ENCODE data around the gene CPVL. TPM values are rescaled to one million over a fixed set of nuclear protein-coding genes. Genes with fewer than 3 reads are reported as not detected.

Gene CPVL
- total and polyA plus RNA-seq, 2 donors (not counting 1 experiment from before 2014, with no cell fraction given) = 2.6 TPM; not detected in 1

DNA sequence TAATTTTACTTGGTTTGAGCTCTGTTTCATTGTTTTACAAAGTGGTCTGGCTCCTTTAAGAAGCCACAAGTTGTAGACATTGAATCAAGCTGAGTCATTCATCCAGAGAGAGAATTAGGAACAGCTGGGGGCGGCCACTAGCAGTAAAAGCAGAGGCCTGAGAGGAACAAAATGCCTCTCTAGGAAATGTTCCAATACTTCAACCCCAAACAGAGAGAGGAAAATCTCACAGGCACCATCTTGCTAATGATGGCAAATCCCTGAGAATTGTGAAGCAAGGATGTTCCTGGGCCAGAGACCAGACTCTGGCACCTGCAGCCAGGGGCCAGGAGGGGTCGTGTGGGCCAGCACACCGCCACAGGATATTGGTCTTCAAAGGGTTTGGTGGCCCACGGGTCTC is 161.7 kb downstream of the CPVL start:
- intact Hi-C loops (cut with micrococcal nuclease) = no loop called here
- no peaks in the 10 kb centered on the region for H3K27me3 ChIP-seq (replicated peaks in 1 of 4; ENCODE audit: control extremely low read depth in 1 of 4, control insufficient read depth in 3 of 4, insufficient read depth in 4 of 4, low read length in 3 of 4)
- no peaks in the 10 kb centered on the region for H3K36me3 ChIP-seq (replicated peaks in 1 of 2; ENCODE audit: control extremely low read depth in 1 of 2, control insufficient read depth in 1 of 2, extremely low read depth in 1 of 2, insufficient read depth in 2 of 2, low read length in 1 of 2)
- WGBS (ENCODE audit: insufficient coverage) = 58% methylated on average over 4 of the region's 4 CpGs
- DNase-seq (no peak), ATAC-seq (ENCODE audit: low read depth) (no peak)
- TF ChIP-seq, protein P1, sequence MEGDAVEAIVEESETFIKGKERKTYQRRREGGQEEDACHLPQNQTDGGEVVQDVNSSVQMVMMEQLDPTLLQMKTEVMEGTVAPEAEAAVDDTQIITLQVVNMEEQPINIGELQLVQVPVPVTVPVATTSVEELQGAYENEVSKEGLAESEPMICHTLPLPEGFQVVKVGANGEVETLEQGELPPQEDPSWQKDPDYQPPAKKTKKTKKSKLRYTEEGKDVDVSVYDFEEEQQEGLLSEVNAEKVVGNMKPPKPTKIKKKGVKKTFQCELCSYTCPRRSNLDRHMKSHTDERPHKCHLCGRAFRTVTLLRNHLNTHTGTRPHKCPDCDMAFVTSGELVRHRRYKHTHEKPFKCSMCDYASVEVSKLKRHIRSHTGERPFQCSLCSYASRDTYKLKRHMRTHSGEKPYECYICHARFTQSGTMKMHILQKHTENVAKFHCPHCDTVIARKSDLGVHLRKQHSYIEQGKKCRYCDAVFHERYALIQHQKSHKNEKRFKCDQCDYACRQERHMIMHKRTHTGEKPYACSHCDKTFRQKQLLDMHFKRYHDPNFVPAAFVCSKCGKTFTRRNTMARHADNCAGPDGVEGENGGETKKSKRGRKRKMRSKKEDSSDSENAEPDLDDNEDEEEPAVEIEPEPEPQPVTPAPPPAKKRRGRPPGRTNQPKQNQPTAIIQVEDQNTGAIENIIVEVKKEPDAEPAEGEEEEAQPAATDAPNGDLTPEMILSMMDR (IDR thresholded peaks at IDR 0.05) = no peak
- TF ChIP-seq EZH2 (IDR thresholded peaks at IDR 0.05; ENCODE audit: borderline replicate concordance, insufficient read depth, low read depth, low read length, poor library complexity, severe bottlenecking) = no peak
- no peak overlapping the region for H3K4me2 ChIP-seq (replicated peaks; ENCODE audit: low read depth, low read length, poor library complexity, severe bottlenecking)
- no peak overlapping the region for H3K9ac ChIP-seq (ENCODE audit: low read length)
- ChIA-PET POLR2A (no interaction called here), CTCF (no interaction called here)
- H3K79me2 ChIP-seq (ENCODE audit: control insufficient read depth, insufficient read depth, low read length) = no peaks in the 10 kb centered on the region
- Mint-ChIP-seq H3K27me3 (peaks cover 45% of the 10 kb centered on the region), H3K4me3 (no peak overlapping the region), H3K9me3 (ENCODE audit: insufficient read depth) (no peaks in the 10 kb centered on the region), H3K27ac (no peak overlapping the region), H3K4me1 (no peaks in the 10 kb centered on the region)
- H2AFZ ChIP-seq (ENCODE audit: insufficient read depth, low read depth, low read length, poor library complexity, severe bottlenecking) = no peak overlapping the region
- H3K4me1 ChIP-seq (ENCODE audit: control insufficient read depth in 2 of 2, insufficient read depth in 2 of 2, low read length in 2 of 2) = no peaks in the 10 kb centered on the region
- no peaks in the 10 kb centered on the region for H3K9me3 ChIP-seq (ENCODE audit: control extremely low read depth in 1 of 3, control insufficient read depth in 2 of 3, insufficient read depth in 1 of 3, low read length in 2 of 3)
- no peak overlapping the region for H3K4me3 ChIP-seq (ENCODE audit: control extremely low read depth in 1 of 5, extremely low read depth in 1 of 5, insufficient read depth in 1 of 5, low read depth in 2 of 5, low read length in 4 of 5)
- H3K27ac ChIP-seq (ENCODE audit: low read length in 2 of 2) = no peak overlapping the region
- H4K20me1 ChIP-seq (ENCODE audit: control insufficient read depth, insufficient read depth, low read length, poor library complexity, severe bottlenecking) = no peaks in the 10 kb centered on the region

DNA sequence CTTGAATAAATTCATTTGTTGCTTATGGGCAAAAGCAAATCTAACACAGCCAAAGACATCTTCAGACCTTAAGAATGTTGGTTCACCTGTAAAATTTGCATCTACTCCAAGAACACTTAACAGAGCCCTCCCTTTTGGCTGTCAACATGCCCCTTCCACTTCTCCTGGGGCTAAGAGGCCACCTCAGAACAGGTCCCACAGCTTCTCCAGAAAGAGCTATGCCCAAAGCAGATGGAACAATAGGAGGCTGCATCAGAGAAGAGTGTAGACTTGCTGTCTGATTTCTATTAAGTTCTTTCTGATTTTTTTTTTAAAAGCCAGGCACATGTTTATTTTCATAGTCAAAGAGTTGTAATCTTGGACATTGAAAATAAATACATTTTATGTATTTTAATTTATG is 162.1 kb downstream of the CPVL start:
- Histone ChIP-seq H3K27ac (ENCODE audit: low read length in 2 of 2) (no peak overlapping the region), H3K36me3 (replicated peaks in 1 of 2; ENCODE audit: control extremely low read depth in 1 of 2, control insufficient read depth in 1 of 2, extremely low read depth in 1 of 2, insufficient read depth in 2 of 2, low read length in 1 of 2) (no peaks in the 10 kb centered on the region), H3K9ac (ENCODE audit: low read length) (no peak overlapping the region), H3K27me3 (replicated peaks in 1 of 4; ENCODE audit: control extremely low read depth in 1 of 4, control insufficient read depth in 3 of 4, insufficient read depth in 4 of 4, low read length in 3 of 4) (no peaks in the 10 kb centered on the region), H3K4me1 (ENCODE audit: control insufficient read depth in 2 of 2, insufficient read depth in 2 of 2, low read length in 2 of 2) (no peaks in the 10 kb centered on the region), H3K4me2 (replicated peaks; ENCODE audit: low read depth, low read length, poor library complexity, severe bottlenecking) (no peak overlapping the region), H3K79me2 (ENCODE audit: control insufficient read depth, insufficient read depth, low read length) (no peaks in the 10 kb centered on the region), H4K20me1 (ENCODE audit: control insufficient read depth, insufficient read depth, low read length, poor library complexity, severe bottlenecking) (no peaks in the 10 kb centered on the region), H2AFZ (ENCODE audit: insufficient read depth, low read depth, low read length, poor library complexity, severe bottlenecking) (no peak overlapping the region), H3K9me3 (ENCODE audit: control extremely low read depth in 1 of 3, control insufficient read depth in 2 of 3, insufficient read depth in 1 of 3, low read length in 2 of 3) (no peaks in the 10 kb centered on the region), H3K4me3 (ENCODE audit: control extremely low read depth in 1 of 5, extremely low read depth in 1 of 5, insufficient read depth in 1 of 5, low read depth in 2 of 5, low read length in 4 of 5) (no peak overlapping the region)
- Mint-ChIP-seq H3K4me1 (no peaks in the 10 kb centered on the region), H3K9me3 (ENCODE audit: insufficient read depth) (no peaks in the 10 kb centered on the region), H3K27me3 (peaks cover 48% of the 10 kb centered on the region), H3K4me3 (no peak overlapping the region), H3K27ac (no peak overlapping the region)
- intact Hi-C loops (cut with micrococcal nuclease) = no loop called here
- TF ChIP-seq EZH2 (IDR thresholded peaks at IDR 0.05; ENCODE audit: borderline replicate concordance, insufficient read depth, low read depth, low read length, poor library complexity, severe bottlenecking) = no peak
- TF ChIP-seq, protein P1 (IDR thresholded peaks at IDR 0.05) = no peak
- CTCF ChIA-PET = no interaction called here
- ATAC-seq (ENCODE audit: low read depth) (no peak), DNase-seq (no peak)
- POLR2A ChIA-PET = no interaction called here

Measured in B cell (primary cell).